ENCODE data around the gene PLD6.

The PLD6 gene

GRCh38 chr17:17226451-17227265 is 20.5 kb upstream of the PLD6 start:
- no peak for DNase-seq

GRCh38 chr17:17225901-17226300 is 19.8 kb upstream of the PLD6 start:
- no peak for DNase-seq

- DNase-seq, result no peak
These were observed 18.0 kb upstream of the PLD6 start for GRCh38 chr17:17224137-17224536.

GRCh38 chr17:17223736-17224135 is 17.6 kb upstream of the PLD6 start:
- no peak for DNase-seq

- DNase-seq, result no peak
These were observed 15.2 kb upstream of the PLD6 start for GRCh38 chr17:17221329-17221728.

- no peak for DNase-seq
These were observed 14.4 kb upstream of the PLD6 start for GRCh38 chr17:17220529-17220928.

- no peak for DNase-seq
These were observed 11.9 kb upstream of the PLD6 start for GRCh38 chr17:17217995-17218394.

GRCh38 chr17:17216776-17217175 is 10.6 kb upstream of the PLD6 start:
- no peak for DNase-seq

GRCh38 chr17:17216236-17216635 is 10.1 kb upstream of the PLD6 start:
- DNase-seq, result no peak

GRCh38 chr17:17215575-17215974 is 9.4 kb upstream of the PLD6 start:
- no peak for DNase-seq

- DNase-seq, result no peak
These were observed 8.7 kb upstream of the PLD6 start for GRCh38 chr17:17214646-17215436.

- DNase-seq, result no peak
These were observed 7.6 kb upstream of the PLD6 start for GRCh38 chr17:17213775-17214174.

- DNase-seq, result no peak
These were observed 1.9 kb upstream of the PLD6 start for GRCh38 chr17:17207998-17208397.

- DNase-seq, result no peak
These were observed 791 bp upstream of the PLD6 start for GRCh38 chr17:17206913-17207335.

- DNase-seq, result peak; percentile 80
These were observed 587 bp downstream of the PLD6 start for GRCh38 chr17:17205368-17206123.

GRCh38 chr17:17204635-17205231 is 1.4 kb downstream of the PLD6 start:
- DNase-seq, result peak; percentile 31

- DNase-seq, result no peak
These were observed 2.0 kb downstream of the PLD6 start for GRCh38 chr17:17204041-17204591.

GRCh38 chr17:17203173-17203730 is 2.9 kb downstream of the PLD6 start:
- DNase-seq, result no peak

GRCh38 chr17:17201907-17202306 is 4.2 kb downstream of the PLD6 start:
- DNase-seq, result no peak

GRCh38 chr17:17201271-17201670 is 4.9 kb downstream of the PLD6 start:
- no peak for DNase-seq

GRCh38 chr17:17200831-17201230 is 5.3 kb downstream of the PLD6 start:
- no peak for DNase-seq

- DNase-seq, result no peak
These were observed 5.8 kb downstream of the PLD6 start for GRCh38 chr17:17200311-17200710.
